Measurements from ENCODE around the gene SH3BP5L. TPM values are rescaled to one million over a fixed set of nuclear protein-coding genes. Genes with fewer than 3 reads are reported as not detected.

SH3BP5L gene
- total and polyA plus RNA-seq, 2 of the 13 experiments (the other 11 are each of a cell fraction or from before 2014, with no cell fraction given) = 10.3 to 14.9 TPM

- TF ChIP-seq HMGXB4 (CRISPR knock-in tag; IDR thresholded peaks at IDR 0.05; ENCODE audit: borderline replicate concordance in 1 of 2, low read depth in 1 of 2) (peak in 1 of 2 experiments; percentile 96), NCOR1 (IDR thresholded peaks at IDR 0.05; ENCODE audit: borderline replicate concordance, low read length) (no peak), ZBTB7A (CRISPR knock-in tag; IDR thresholded peaks at IDR 0.05) (peak; percentile 70), ZNF75D (CRISPR knock-in tag; IDR thresholded peaks at IDR 0.05; ENCODE audit: borderline replicate concordance) (0 out of 2 replicates have a peak, but pooled peaks have one; percentile 72), ZNF496 (CRISPR knock-in tag; IDR thresholded peaks at IDR 0.05; ENCODE audit: insufficient replicate concordance) (no peak), ONECUT2 (CRISPR knock-in tag; IDR thresholded peaks at IDR 0.05) (no peak), ZNF543 (CRISPR knock-in tag; IDR thresholded peaks at IDR 0.05) (peak; percentile 60), ZNF160 (CRISPR knock-in tag; IDR thresholded peaks at IDR 0.05) (no peak), PLSCR1 (CRISPR knock-in tag; IDR thresholded peaks at IDR 0.05; ENCODE audit: borderline replicate concordance) (no peak), CREM (IDR thresholded peaks at IDR 0.05) (peak; percentile 97), CREM (CRISPR knock-in tag; IDR thresholded peaks at IDR 0.05) (peak; percentile 51; the same call in 1 of the 2 replicates), ZNF282 (IDR thresholded peaks at IDR 0.05; ENCODE audit: partially characterized antibody) (no peak), ZNF121 (CRISPR knock-in tag; IDR thresholded peaks at IDR 0.05) (peak; percentile 50; the same call in 1 of the 2 replicates), E2F2 (CRISPR knock-in tag; IDR thresholded peaks at IDR 0.05; ENCODE audit: borderline replicate concordance) (0 out of 2 replicates have a peak, but pooled peaks have one; percentile 25), MLLT10 (CRISPR knock-in tag; IDR thresholded peaks at IDR 0.05) (no peak), ZNF83 (CRISPR knock-in tag; IDR thresholded peaks at IDR 0.05; ENCODE audit: borderline replicate concordance) (peak; percentile 32; the same call in 1 of the 2 replicates), ZNF879 (CRISPR knock-in tag; IDR thresholded peaks at IDR 0.05) (no peak), HES4 (CRISPR knock-in tag; IDR thresholded peaks at IDR 0.05; ENCODE audit: borderline replicate concordance) (peak; percentile 88; the same call in 1 of the 2 replicates), CSRNP2 (CRISPR knock-in tag; conservative IDR thresholded peaks at IDR 0.05; ENCODE audit: low read depth) (no peak), ZNF670 (CRISPR knock-in tag; IDR thresholded peaks at IDR 0.05; ENCODE audit: borderline replicate concordance) (peak; percentile 87), TFDP1 (CRISPR knock-in tag; IDR thresholded peaks at IDR 0.05; ENCODE audit: borderline replicate concordance) (no peak; the same call in 1 of the 2 replicates), ZNF570 (CRISPR knock-in tag; IDR thresholded peaks at IDR 0.05; ENCODE audit: borderline replicate concordance) (no peak)
Observed at GRCh38 chr1:248838357-248839167, 12.8 kb upstream of the SH3BP5L start (continued).
